Measurements from ENCODE around the gene STRN3. TPM values are rescaled to one million over a fixed set of nuclear protein-coding genes. Genes with fewer than 3 reads are reported as not detected.

Gene STRN3
- total RNA-seq, 4 donors from 2014 or later: 34.8 to 52.6 (median 42.4) TPM

- no peak for TF ChIP-seq CTCF (IDR thresholded peaks at IDR 0.05; ENCODE audit: low read depth)
Measured at GRCh38 chr14:30873308-30874119, 152.7 kb downstream of the STRN3 start.

DNA sequence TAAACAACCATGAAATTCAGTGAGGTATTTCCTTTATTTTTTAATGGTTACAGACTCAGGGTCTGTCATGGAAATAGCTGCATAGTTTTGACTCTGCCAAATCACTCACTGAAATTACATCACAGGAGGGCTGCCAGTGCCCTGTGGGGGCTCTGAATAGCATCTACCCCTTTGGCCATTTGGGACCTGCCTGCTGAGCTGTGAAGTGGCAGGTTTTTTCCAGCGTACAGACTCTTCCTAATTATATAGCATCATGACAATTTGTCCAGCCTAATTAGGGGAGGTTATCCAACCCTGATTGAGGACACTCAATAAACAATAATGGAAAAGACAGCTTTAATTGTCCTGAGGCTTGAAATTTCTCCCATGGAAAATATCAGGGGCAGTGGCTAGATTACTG, 153.6 kb downstream of the STRN3 start:
- no peak for TF ChIP-seq CTCF (IDR thresholded peaks at IDR 0.05; ENCODE audit: low read depth)

DNA sequence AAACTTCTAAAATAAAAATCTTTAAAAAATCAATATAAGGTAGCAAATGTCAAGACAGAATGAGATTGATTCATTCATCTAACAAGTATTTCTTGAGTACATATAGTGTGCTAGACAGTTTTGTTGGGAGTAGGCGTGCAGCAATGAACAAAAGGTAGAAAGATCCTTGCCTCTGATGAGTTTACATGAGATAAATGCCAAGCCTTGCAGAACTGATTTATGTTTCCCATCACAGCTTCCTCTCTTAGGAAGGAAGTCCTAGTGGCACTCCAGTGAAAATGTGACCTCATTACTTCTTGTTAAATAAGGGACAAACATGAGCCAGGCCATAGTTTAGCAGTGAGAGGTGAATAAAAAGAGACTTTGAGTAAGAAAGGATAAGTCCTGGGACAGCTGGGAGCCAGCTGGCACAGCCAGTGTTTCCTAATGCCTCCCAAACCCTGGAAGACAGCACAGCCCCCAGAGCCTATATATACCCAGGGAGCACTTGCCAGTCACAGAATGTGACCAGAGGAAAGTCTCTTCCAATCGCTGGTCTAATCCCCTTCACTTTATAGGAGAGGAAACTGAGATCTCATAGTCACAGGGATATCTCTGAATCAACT, 156.5 kb downstream of the STRN3 start:
- TF ChIP-seq CTCF (IDR thresholded peaks at IDR 0.05; ENCODE audit: low read depth): no peak

GRCh38 chr14:30868736-30869135, 157.4 kb downstream of the STRN3 start:
- TF ChIP-seq CTCF (IDR thresholded peaks at IDR 0.05; ENCODE audit: low read depth): no peak

GRCh38 chr14:30864934-30865333, 161.2 kb downstream of the STRN3 start:
- TF ChIP-seq CTCF (IDR thresholded peaks at IDR 0.05; ENCODE audit: low read depth): no peak

DNA sequence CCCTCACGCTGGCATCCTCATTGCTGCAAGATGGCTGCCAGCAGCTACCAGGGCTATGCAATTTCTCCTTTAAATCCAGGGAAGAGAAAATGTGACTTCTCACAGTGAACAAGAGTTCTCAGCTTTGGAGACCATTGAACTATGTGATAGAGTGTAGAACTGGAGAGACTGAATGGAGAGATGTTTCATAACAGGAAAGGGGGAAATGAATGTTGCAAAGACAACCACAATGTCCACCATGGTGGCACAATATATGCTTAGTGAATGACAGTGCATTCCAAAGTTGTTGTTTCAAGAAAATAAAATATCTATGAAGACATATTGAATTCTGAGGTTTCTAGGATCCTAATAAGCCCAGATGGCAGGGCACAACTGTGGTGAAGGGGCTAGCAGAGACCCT, 165.0 kb downstream of the STRN3 start:
- no peak for TF ChIP-seq CTCF (IDR thresholded peaks at IDR 0.05; ENCODE audit: low read depth)

- no peak for TF ChIP-seq CTCF (IDR thresholded peaks at IDR 0.05; ENCODE audit: low read depth)
Measured at GRCh38 chr14:30855345-30856037, 170.7 kb downstream of the STRN3 start.
